Measurements from ENCODE around the gene TMEM213. TPM values are rescaled to one million over a fixed set of nuclear protein-coding genes. Genes with fewer than 3 reads are reported as not detected.

TMEM213 gene, protein sequence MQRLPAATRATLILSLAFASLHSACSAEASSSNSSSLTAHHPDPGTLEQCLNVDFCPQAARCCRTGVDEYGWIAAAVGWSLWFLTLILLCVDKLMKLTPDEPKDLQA
- not detected in 2 replicates for total RNA-seq (2014; rRNA removed)
- not detected for polyA plus RNA-seq (2012)

GRCh38 chr7:138797715-138798320, at the start of gene TMEM213, which contains the start of gene ATP6V0A4:
TSS of gene TMEM213 (plus strand) at chr7:138797994. CDS start at chr7:138798105, 111 bp downstream.
TSS of gene ATP6V0A4 (minus strand) at chr7:138798196. CDS start at chr7:138771247, 26,949 bp downstream.
- DNase-seq (ENCODE audit: low read depth): no peak

DNA sequence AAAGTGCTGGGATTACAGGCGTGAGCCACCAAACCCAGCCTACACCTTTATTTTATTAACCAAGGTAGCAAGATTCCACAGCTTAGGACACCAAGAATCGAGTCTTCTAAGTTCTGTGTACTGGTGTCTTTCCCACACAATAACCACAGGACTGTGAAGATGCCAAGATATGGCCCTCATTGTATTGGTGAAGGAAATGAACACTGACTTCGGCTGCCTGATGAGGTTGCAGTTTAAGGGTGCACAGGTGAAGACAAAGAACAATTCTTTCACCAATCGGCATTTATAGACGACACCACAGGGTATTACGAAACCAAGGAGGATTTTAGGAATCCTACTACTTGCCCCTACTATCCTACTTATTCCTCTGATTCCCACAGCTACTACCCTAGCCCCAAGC, 49.1 kb upstream of the TMEM213 start:
- DNase-seq (ENCODE audit: low read depth): no peak

GRCh38 chr7:138749960-138750359, 47.8 kb upstream of the TMEM213 start:
- no peak for DNase-seq (ENCODE audit: low read depth)

GRCh38 chr7:138750473-138750872, 47.3 kb upstream of the TMEM213 start:
- no peak for DNase-seq (ENCODE audit: low read depth)

DNA sequence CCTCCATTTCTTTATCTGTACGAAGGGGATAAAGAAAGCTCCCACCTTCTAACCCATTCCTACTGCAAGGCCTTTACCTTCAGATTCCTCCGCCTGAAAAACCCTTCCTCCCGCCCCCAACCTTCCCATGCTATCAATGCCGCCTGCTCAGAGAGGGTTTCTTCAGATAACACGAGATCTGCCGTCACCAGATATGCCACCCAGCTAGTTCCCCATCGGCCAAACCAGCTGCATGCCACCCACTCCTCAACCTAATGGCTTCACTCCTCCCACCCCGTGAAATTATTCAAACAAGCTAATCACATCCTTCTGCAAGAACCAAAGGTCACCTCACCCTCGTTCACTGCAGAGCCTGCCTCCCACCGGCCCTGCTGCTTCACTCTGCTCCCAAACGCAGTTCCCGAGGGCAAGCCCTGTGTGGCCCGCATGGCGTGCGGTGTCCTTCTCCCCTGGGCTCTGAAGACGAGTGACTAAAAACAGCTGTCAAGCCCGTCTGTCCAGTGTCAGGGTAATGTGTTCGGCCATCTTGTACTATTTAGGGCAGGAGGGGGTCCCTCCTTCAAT, 46.8 kb upstream of the TMEM213 start:
- DNase-seq (ENCODE audit: low read depth): no peak

DNA sequence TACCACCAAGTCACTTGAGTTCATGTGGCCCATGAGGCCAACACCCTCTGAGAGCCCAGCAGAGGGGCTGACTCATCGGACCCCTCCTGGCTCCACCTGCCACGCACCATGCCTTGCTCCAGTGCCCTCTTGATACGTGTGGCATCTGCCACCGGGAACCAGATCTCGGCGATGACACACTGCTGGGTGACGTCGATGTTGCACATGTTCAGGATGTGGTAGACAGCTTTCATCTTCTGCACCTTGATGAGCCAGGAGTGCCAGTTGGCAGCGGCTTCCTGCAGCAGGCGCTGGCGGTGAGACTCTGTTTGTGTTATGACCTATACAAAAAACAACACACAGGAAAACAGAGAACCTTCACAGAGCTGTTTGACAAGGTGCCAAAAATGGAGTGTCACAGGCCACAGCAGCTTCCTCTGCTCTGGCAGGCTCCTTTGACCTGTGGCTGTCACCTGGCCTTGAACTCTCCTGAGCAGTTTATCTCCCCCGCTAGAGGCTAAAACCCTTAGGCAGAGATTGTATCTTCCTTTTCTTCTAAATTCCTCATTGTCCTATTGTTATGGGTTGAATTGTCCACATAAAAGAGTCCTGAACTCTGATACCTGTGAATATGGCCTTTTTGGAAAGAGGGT, 45.2 kb upstream of the TMEM213 start:
- peak; percentile 55 for DNase-seq (ENCODE audit: low read depth)

DNA sequence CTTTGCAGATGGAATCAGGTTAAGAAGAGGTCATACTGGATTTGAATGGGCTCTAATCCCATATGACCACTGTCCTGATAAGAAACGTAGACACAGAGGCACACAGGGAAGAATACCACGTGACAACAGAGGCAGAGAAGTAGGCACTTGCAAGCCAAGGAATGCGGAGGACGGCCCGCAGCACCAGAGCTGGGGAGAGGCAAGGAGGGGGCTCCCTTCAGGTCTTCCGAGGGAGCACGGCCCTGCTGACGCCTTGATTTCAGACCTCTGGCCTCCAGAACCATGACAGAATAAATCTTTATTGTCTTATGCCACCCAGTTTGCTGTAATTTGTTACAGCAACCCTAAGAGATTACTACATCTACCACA, 44.7 kb upstream of the TMEM213 start:
- no peak for DNase-seq (ENCODE audit: low read depth)

DNA sequence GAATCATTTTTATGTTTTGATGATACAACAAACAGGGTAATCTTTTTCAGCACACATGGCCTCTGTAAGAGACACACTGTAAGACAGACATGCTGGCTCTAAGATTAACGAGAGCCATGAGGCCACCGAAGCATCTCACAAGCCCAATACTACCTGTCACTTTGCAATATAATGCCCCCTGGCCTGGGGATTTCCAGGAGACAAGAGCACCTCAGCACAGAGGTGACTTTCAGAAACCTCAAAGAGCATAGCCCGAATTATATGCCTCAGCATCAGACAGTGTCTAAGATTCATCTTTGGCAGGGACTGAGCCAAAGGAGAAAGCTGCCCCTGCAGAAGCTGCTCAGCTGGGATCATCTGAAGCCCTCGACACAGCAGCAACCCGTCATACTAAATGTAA, 44.2 kb upstream of the TMEM213 start:
- DNase-seq (ENCODE audit: low read depth): no peak

GRCh38 chr7:138755331-138755747, 42.5 kb upstream of the TMEM213 start:
- no peak for DNase-seq (ENCODE audit: low read depth)

GRCh38 chr7:138755842-138756590, 41.8 kb upstream of the TMEM213 start:
- DNase-seq (ENCODE audit: low read depth): no peak

DNA sequence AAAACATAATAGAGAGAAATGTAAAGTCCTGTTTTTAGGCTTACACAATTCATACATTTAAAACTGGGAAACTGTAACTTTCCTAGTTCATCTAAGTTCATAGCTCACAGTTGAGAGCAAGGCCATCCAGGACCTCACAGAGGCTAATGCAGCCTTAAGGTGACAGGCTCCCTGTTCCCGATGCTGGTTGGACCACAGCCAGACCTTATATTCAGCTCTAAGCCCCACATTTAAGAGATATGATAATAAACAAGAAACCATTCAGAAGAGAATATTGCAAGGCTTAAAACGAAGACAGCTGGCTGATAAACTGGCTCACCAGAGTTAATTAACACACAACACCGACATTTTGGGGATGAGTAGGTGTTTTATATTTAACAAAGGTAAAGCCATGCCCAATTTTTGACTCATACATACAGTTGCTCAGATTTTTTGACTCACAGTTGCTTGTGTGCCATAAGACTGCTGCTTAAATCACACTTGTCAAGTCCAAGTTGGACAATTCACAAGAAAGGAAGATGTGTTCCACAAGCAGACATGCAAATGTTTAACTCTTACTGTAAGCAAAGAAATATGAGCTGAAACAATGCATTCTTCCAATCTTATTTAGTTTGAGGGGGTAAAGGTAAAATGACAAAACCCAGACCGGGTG, 41.1 kb upstream of the TMEM213 start:
- DNase-seq (ENCODE audit: low read depth): no peak

- no peak for DNase-seq (ENCODE audit: low read depth)
These were observed 29.6 kb upstream of the TMEM213 start for GRCh38 chr7:138768241-138768640.

- DNase-seq (ENCODE audit: low read depth): no peak
These were observed 26.9 kb upstream of the TMEM213 start for GRCh38 chr7:138770904-138771303.

DNA sequence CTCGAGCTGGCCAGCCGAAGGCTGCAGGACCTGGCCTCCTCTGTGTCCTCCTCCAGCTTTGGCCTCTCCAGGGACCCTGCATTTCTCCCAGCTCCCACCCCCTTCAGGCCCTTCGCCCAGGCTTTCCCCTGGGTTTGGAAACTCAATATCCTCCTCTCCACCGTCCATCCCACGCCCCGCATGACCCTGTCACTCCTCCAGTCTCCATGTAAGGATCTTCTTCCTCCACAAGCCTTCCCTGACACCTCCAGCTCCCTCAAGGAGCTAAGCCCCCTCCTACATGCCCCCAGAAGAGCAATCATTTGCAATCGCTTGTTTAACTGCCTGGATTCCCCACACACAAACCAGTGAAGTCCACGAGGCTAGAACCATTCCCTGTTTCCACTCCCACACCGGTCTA, 24.6 kb upstream of the TMEM213 start:
- no peak for DNase-seq (ENCODE audit: low read depth)

DNA sequence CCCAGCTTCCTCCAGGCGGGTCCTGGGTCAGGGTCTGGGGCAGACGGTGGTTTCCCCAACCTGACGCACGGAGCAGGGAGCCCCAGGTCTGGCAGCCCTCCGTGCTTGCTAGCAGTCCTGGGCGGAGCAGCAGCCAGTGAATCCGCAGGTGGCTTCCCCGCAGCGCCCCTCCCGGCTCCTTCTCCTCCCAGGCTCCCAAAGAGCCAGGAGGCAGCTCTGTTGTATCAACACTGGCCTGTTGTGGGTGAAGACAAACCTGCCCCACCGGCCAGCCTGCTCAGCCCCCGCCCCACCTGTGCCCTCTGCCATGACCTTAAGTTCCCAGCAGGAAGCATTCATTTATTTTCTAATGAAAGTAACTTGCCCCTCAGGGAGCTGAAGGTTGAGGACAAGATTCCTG, 24.0 kb upstream of the TMEM213 start:
- DNase-seq (ENCODE audit: low read depth): no peak

GRCh38 chr7:138776166-138776833, 21.5 kb upstream of the TMEM213 start:
- DNase-seq (ENCODE audit: low read depth): no peak

- DNase-seq (ENCODE audit: low read depth): no peak
These were observed 16.8 kb upstream of the TMEM213 start for GRCh38 chr7:138781004-138781403.

DNA sequence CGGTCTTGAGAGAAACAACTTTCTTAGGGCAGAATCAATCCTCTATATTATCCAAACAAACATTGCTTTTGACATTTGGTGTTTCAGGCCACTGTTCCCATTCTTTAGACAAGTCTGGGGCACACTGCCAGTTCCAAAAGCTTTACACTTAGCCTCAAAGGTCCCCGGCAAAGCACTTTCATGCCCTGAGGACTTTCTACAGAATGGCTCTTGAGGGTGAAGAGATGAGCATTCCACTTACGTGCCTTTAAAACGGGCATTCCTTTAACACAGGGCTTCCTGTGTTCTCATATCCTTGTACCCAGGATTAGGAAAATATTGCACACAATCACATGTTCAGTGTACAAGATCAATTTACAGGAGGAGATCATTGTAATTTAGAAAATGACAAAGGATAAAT, 13.1 kb upstream of the TMEM213 start:
- no peak for DNase-seq (ENCODE audit: low read depth)

GRCh38 chr7:138785587-138786437, 12.0 kb upstream of the TMEM213 start:
- peak; percentile 24 for DNase-seq (ENCODE audit: low read depth)

- DNase-seq (ENCODE audit: low read depth): no peak
These were observed 1.7 kb upstream of the TMEM213 start for GRCh38 chr7:138796038-138796615.
